NCI-H774 (cell line): ENCODE results near the gene FUT7.
"Not testable (repeated sequence)": the region's sequence is repeated elsewhere in the genome, so short reads cannot be mapped to it uniquely, and the experiment has no call there.

Source experiments
- DNase-seq: peaks from one replicate; lab custom pipeline; 2025; lab: John Stamatoyannopoulos, UW

Gene FUT7

DNA sequence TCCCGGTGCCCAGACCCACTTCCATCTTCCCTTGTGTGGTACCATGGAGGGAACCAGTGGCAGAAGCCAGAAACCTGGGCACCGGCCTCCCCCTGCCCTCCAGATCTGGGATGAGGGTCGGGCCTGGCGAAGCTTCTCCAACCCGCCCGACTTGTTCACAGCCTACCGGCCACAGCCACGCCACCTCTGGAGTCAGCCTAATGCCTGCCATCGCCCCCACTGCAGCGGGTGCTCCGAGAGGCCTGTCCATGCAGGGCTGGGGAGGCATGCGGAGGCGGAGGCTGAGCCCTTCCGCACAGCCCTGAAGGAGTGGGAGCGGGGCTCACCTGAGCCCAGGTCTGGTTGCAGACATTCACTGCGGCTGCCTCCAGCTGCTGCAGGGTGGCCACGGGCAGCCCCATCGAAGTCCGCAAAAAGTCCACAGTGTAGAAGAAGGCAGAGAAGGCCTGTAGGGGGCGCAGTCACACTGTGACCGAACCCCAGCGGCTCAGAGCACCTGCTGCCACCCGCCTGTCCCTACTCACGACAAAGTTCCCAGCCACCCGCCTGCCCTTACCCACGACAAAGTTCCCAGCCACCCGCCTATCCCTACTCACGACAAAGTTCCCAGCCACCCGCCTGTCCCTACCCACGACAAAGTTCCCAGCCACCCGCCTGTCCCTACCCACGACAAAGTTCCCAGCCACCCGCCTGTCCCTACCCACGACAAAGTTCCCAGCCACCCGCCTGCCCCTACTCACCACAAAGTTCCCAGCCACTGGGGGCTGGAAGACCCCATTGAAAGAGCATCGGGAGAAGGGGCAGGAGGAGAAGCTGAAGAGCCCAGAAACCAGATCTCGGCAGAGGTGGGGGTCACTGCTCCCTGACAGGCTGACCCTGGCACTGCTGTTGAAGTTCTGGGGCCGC, 17.9 kb upstream of the FUT7 start:
- DNase-seq, result peak; percentile 68

DNA sequence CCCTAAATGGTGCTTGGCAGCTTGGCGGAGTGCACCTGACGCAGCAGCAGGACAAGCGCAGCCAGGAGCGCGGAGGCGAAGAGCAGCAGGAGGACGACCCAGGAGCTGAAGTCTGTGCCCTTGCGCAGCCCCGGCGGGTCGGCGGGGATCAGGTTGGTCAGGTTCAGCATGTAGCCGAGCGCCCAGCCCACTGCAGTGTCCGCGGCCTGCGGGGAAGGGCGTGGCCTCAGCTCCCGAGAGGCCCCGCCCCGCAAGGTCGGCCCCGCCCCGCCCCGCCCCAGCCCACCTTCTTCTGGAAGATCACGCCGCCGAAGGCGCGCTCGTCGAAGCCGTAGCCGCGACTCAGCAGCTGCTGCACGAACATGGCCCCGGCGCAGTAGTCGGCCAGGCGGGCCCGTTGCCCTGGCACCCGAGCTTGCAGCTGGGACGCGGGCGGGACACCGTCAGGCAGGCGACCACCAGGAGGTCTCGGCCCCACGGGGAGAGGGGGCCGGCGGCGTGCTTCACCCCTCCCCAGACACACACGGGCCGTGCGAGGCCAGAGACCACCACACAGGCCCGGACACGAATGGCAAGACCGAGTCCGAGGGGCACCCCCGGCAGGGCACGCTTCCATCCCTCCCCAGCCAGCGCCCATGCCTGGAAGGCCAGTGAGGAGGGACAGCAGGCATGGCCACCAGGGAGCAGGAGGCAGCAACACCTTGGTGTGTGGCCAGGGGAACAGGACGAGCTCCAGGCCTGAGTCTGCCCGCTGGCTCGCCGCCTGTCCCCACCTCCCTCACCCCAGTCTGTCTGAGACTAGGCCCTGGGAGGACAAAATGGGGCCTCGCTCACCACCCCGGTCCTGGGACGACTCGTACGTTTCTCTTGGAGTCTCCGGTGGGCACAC, 17.0 kb upstream of the FUT7 start:
- DNase-seq, result no peak

GRCh38 chr9:137046088-137046787, 14.3 kb upstream of the FUT7 start, which contains the start of gene NPDC1:
TSS of gene NPDC1 (minus strand) at chr9:137046177. CDS start at chr9:137045989, 188 bp downstream.
- DNase-seq, result peak; percentile 90

DNA sequence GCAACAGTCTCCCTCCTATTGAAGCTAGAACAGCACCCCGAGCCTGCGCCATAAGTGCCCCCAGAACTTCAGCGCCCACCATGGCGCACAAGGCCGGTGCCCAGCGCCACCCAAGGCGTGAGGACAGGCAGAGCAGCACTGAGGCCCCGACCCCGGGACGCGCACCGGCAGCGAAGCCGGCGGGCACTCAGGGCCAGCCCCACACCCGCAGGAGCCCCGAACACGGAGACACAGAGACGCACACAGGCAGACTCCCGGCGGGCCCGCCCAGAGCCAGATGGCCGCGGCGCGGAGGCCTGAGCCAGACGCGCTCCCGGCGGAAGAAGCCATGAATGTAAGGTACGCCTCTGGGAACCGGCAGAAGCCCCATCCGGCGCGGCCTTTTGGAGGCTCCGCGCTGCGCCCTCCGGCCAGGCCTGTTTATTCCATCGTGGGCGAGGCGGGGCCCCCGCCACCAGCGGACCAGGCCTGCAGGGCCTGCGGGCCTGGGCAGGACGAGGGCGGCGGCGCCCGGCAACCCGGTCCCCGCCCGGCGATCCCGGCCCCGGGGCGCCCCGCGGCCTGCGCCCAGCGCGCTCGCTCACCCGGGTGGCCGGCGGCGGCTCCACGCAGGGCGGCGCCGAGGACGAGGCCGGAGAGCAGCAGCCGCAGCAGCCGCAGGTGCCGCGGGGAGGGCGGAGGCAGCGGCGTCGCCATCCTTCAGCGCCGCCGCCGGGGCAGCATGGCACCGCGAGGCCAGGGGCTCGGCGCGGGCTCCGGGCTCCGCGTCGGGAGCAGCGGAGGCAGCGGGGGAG, 13.6 kb upstream of the FUT7 start:
- DNase-seq, result peak; percentile 9

DNA sequence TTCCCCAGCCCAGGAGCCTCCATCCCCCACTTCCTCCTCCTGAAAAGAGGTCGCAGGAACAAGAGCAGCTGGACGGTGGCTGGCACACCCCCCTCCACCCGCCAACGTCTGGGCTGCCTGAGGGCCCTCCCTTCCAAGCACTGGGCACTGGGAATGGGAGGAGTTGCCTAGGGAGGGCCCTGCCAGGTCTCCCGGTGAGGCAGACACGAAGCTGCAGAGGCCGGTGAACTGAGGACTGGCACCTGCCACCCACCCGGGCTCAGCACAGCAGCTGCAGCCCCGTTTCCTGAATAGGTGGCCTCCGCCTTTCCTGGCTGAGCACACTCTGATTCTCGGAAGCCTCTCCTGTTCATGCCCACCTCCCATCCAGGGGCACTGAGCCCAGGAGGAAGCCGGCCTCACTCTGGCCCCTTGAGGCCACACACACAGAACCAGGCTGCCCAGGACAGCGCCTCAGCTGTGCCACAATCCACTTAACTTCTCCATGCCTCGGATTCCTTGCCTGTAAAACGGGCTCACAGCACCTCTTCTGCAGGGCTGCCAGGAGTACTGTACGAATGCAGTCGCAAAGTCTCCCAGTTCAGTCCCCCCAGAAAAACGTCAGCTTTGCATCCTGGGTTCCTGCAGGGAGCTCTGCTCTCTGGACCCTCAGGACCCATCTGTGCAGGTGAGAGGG, 12.8 kb upstream of the FUT7 start:
- DNase-seq, result peak; percentile 18

GRCh38 chr9:137044037-137044436, 12.1 kb upstream of the FUT7 start:
- no peak for DNase-seq

DNA sequence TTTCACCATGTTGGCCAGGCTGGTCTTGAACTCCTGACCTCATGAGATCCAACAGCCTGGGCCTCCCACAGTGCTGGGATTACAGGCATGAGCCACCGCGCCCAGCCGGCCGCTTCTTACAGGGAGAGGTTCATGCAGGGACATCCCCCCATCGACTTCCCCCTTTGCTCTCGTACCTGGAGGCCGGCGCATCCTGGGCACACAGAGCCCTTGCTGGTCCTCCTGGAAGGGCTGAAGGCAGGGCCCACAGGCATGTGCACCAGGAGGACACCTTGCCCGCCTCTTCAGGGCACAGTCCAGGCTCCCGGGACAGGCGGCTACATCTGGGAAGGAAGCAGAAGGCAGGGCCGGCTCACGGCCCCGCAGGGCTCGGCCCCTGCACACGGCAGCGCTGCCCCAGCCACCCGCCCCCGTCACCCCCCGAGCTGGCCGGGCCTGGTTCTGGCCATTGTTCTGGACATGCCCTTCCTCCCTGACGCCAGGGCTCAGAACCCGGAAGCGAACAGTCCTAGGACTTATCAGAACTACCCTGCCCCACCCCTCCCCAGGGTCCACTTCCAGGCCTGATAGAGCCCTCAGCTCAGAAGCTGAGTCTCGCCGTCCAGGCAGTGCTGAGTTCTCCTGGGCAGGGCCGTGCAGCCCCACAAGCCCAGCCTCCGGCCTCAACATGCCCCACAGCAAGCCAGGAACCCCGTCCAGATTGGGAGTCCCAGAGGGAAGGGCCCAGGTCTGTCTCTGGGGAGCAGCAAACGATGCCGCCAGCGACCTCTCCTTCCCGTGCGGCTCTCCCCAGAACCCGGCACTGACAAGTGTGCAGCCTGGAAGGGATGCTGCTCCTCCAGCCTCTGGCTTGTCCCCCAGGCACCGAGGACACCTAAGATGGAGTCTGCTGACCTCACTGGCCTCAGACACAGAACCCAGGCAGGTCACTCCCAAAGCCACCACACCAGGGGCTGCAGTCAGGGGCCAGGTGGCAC, 11.2 kb upstream of the FUT7 start:
- DNase-seq, result no peak

DNA sequence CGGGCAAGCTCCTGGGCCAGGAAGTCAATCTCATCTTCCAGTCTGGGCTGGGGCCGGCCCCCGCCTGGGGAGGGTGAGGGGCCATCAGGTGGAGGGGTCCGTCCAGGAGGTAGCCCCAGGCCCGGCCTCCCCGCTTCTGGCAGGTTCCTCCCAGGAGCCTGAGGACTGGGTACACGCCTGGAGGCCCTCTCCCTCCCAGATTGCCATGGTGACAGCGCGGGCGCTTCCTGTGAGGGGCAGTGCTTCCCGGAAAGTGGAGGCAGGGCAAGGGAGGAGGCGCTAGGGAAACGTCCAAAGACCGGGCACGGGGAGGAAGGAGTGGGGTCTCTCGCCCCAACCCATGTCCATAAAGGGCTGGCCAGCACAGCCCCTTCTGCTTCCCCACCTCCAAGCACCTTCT, 9.2 kb upstream of the FUT7 start:
- no peak for DNase-seq

GRCh38 chr9:137040568-137040967, 8.7 kb upstream of the FUT7 start:
- no peak for DNase-seq

GRCh38 chr9:137039611-137040366, 7.9 kb upstream of the FUT7 start:
- no peak for DNase-seq

DNA sequence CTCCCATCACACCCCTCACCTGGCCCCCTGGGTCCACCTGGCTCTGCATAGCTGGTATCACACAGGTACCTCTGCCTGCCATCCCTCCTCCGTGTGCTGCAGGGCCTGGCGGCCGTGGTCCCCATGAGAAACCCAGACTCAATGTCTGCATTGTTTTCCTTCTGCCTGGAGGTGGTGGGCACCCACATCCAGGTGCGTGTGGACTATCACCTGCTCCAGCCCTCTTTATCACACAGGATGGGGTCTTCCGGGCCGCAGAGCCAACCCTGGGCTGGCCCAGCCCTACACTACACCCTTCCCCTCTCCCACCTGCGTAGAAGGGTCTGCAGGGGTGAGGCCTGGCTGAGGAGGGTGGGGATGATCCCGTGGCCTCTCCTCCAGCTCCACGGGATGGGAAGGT, 7.0 kb upstream of the FUT7 start:
- no peak for DNase-seq

GRCh38 chr9:137037483-137037882, 5.6 kb upstream of the FUT7 start:
- no peak for DNase-seq

GRCh38 chr9:137037035-137037434, 5.1 kb upstream of the FUT7 start:
- no peak for DNase-seq

DNA sequence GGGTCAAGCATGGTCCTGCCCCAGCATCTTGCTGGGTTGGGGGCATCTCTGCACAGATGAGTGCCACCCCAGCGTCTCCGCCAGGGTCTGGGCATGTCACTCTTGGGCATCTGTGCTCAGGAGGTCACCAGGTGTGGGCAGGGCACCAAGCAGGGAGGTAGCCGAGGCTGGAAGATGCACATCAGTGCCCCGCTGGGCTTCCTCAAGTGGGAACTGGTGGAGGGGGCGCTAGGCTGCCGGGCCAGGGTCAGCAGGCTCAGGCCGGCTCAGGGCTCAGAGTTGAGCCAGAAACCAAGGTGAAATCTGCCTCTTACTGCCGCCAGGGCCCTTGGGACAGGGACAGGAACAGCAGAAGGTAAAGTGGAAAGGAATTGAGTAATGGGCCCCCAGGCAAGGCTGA, 4.0 kb upstream of the FUT7 start:
- DNase-seq, result no peak

DNA sequence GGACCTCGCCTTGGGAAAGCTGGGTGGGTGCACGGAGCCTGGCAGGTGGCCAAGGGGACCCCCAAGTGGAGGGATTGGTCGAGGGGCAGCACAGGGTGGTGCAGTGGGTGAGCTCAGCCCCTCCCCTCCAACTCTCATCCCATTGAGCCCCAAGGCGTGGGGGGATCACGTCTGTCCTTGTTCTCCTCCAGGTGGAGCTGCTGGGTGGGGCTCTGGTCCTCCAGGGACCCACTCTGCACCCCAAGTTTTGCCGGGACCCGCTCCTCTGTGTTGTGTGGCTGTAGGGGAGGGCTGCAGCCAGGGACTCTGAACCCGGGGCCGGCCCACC, 3.6 kb upstream of the FUT7 start:
- no peak for DNase-seq

GRCh38 chr9:137034709-137035506, 3.0 kb upstream of the FUT7 start:
- DNase-seq, result peak; percentile 87

DNA sequence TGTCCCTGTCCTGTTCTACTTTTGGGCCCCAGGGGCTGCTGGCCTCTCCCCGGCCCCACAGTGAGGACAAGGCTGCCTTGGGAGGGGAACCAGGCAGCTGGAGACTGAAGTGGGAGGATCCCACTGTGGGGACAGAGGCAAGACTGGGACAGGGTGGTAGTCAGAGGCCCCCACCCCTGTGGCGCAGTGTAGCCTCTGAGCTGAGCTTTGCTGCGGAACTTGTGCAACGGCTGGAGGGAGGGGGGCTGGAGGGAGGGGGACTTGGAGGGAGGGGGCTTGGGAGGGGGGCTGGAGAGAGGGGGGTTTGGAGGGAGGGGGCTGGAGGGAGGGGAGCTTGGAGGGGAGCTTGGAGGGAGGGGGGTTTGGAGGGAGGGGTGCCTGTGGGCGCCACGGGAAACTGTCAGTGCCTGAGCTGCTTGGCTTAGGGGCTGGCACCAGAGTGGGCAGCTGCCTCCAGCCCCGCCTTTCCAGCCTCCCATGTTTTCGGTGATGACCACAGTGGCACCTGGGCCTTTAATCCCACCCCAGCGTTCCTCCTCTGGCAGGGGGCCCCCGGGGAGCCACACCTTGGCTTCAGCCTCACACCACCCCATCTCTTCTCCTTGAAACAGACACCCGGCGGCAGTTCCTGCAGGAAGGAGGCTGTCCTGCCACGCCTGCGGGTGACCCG, 2.3 kb upstream of the FUT7 start:
- no peak for DNase-seq

GRCh38 chr9:137033481-137033880, 1.6 kb upstream of the FUT7 start:
- not testable (repeated sequence) for DNase-seq
